GM18508 (cell line): Measurements from ENCODE around the gene JPH3.

Experiments used
- ATAC-seq: cut with Tn5 transposase; IDR thresholded peaks from one replicate; pipeline ENCODE4 v1.9.1; 2021; ENCODE audit warnings: moderate number of reproducible peaks; ENCODE audit not compliant: insufficient read depth, unreplicated experiment

Gene JPH3

DNA sequence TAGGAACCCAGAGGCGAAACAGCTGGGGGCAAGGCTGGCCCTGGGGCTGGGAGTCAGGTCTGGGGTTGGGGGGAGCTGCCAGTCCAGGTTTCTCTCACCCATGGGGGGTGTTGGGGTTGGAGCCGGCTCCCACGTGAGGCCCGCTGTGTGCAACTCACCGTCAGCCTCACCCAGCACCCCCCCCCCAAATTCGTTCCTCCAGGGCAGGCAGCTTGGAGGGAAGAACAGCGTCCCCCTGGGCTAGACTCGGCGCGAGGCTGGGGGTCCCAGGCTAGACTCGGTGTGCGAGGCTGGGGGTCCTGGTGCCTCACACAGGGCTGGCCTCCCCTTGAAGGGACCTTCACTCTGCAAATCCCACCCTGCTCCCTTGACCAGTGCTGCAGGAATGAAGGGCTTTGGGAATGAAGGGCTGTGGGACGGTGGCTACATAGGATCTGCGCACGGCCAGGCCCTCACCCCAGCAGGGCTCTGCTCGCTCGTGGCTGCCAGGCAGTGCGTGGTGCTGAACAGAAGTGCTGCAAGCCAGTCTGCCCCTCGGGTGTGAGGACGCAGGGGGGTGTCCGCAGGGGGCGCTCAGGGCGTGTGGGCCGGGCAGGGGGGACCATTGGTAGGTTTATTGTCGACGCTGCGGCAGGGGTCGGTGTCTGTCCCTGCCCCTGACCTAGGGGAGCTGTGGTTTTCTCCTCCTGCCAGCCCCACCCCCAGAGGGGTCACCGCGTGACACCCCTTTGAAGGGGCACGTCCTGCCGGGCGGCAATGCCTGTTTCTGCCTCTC, 88.8 kb downstream of the JPH3 start:
- ATAC-seq: no peak

DNA sequence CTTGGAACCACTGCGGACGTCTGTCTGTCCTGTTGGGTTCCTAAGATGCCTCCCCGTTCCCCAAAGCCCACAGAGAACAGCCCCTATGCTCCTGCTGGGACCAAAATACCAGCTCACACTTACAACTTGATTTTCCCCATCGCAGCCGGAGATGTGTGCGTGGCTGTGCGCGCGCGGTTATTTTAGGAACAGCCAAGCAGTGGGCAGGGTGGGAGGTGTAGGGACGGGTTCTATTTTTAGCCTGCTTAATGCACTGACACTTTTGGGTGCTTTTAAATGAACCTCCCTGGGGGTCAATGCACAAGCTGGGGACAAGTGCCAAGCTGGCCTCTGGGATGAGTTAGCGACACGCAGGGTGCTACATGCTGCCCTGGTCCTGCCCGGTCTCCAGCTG, 89.4 kb downstream of the JPH3 start:
- no peak for ATAC-seq

GRCh38 chr16:87692176-87692575, 89.9 kb downstream of the JPH3 start:
- no peak for ATAC-seq

- no peak for ATAC-seq
Observed at GRCh38 chr16:87692756-87693155, 90.4 kb downstream of the JPH3 start.

DNA sequence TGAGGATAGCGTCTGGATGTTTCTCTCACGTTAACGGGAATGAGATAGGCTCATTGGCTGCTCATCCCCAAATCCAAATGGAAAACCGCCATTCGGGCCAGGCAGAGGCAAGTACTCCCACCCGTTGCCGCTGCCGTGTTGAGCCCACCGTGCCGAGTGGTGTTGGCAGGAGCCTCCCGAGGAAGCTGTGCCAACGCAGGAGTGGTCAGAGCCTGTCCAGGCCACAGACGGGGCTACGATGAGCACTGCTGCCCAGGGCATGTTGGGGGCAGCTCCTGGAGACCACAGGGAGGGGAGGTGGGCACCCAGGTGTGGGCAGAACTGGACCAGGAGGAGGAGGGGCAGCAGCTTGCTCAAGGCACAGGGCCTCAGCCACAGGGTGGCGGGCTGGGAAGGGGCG, 91.5 kb downstream of the JPH3 start:
- no peak for ATAC-seq

DNA sequence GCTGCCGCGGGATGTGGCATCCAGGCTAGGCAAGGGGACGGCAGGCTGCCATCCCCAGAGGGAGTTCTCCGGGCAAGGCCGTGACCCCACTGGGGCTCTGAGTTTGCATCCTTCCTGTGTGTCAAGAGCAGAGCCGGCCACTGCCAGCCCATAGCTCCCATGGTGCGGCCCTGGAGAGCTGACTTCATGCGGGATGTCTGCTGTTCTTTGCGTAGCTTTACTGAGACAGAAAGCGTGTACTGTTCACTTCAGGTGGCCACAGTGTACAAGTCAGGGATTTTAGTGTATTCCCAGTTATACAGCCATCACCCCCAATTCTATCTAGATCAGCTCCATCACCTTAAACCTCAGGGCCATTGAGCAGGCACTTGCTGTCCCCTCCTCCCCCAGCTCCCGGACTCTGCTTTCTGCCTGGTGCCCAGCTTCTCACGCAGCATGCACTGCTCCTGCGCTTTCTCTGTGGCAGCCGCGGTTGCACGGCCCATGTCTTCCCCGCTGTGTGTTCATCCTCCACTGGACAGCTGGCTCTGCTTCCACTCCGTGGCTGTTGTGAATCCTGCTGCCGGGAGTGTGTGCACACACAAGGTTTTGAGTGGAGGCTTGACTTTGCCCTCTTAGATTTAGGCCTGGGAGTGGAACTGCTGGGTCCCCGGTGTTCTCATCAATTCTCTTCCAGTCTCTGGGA, 92.3 kb downstream of the JPH3 start:
- ATAC-seq: no peak

DNA sequence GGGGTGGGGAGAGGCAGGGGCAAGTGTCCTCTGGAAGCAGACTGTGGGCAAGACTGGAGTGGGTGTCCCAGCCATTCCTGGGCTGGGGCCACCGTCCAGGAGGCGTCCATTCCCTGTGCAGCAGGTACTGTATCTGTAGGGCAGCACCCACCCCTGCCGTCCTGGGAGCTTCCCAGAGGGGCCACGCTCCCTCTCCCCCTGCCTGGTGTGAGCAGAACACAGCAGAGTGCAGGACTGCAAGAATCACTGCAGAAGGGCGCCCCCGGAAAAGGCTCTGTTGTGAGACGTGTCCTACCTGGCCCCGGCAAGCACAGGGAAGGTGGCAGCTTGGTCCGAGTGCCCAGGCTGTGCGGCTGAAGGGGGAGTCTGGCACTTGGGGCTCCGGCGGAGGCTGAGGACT, 93.2 kb downstream of the JPH3 start:
- ATAC-seq: no peak

DNA sequence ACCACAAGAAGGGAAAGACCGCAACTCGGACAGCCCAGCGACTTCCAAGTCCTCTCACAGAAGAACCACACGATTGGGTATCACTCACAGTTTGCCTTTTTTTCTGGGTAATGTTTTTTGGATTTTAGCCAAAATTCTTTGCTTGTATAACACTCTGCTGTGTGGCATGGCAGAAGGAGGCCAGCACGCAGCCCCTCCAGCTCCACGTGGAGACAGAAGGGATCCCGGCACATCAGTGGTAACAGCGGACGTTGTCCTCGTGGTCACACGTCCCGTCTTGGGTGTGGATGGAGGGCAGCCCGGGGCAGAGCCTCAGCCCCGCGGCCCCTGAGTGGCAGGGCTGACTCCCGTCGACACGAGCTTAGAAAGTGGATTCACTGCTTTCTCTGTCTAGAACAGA, 94.4 kb downstream of the JPH3 start:
- no peak for ATAC-seq

DNA sequence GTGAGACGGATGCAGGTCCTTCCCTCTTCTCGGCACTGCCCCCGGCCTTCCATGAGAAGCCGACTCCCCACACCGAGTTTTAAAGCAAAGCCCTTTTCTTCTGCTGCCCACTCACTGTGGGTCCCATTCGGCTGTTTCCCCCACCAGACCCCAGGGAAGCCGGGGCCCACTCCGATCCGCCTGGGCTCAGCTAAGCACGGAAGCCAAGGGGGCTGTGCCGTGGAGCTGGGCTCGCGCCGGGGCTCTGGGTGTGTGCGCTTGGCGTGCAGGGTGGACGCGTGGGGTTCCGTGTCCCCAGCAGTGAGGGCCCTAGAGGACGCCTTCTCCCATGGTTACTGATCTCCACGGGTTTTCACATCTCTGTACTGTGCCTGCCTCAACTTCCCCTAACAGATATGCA, 94.9 kb downstream of the JPH3 start:
- ATAC-seq: no peak

- no peak for ATAC-seq
Observed at GRCh38 chr16:87697792-87698191, 95.5 kb downstream of the JPH3 start.

DNA sequence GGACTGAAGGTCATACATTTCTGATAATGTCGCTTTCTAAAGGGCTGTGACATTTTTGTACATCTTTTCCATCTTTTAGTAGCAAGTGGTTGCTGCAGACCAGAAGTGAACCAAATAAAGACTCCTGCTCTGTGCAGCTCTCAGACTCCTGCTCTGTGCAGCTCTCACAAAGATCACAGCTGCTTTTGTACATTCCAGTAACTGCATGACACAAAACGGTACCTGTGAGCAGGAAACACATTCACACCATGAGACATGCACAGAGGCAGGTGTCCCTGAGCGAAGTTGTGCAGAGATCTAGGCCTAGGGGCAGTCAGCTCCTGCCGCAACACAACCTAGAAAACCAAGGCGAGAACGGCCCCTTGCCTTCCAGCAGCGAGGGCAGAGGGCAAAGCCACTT, 95.9 kb downstream of the JPH3 start:
- no peak for ATAC-seq

GRCh38 chr16:87698676-87699199, 96.4 kb downstream of the JPH3 start:
- no peak for ATAC-seq

GRCh38 chr16:87700406-87701077, 98.2 kb downstream of the JPH3 start:
- ATAC-seq: no peak

DNA sequence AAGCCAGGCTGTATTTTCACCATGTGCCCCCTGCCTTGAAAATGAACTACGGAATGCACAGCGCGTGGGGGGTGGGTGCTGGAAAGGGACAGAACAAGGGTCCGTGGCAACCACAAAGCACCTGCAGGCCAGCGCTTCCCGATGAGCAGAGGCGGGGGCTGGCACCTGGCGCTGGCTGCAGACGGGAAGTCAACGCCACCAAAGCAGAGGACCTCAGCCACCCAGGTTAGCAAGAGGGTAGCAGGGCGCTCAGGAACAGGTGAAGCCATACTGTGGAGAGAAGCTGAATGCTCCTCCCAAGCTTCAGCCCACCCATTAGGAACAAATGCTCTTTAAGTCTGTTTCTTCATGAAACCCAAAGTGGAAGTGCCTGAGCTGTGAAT, 98.8 kb downstream of the JPH3 start:
- no peak for ATAC-seq

GRCh38 chr16:87701505-87701921, 99.2 kb downstream of the JPH3 start:
- no peak for ATAC-seq

- no peak for ATAC-seq
Observed at GRCh38 chr16:87702325-87702811, 100.1 kb downstream of the JPH3 start.

DNA sequence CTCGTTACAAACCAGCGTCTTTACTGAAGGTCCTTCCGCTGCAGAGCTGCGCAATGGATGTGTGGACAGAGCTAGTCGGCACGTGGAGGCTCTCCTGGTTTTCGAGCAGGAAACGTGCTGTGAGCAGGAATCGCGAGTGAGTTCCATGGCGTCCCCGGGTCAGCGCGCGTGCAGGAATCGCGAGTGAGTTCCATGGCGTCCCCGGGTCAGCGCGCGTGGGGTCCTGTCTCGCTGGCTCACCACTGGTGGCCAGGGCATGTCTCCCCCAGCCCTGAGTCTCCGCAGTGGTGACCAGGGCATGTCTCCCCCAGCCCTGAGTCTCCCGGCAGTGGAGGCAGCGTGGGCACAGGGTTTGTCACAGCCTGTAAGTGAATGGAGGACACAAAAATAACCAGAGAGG, 100.8 kb downstream of the JPH3 start:
- ATAC-seq: no peak

GRCh38 chr16:87703835-87704375, 101.6 kb downstream of the JPH3 start:
- no peak for ATAC-seq

DNA sequence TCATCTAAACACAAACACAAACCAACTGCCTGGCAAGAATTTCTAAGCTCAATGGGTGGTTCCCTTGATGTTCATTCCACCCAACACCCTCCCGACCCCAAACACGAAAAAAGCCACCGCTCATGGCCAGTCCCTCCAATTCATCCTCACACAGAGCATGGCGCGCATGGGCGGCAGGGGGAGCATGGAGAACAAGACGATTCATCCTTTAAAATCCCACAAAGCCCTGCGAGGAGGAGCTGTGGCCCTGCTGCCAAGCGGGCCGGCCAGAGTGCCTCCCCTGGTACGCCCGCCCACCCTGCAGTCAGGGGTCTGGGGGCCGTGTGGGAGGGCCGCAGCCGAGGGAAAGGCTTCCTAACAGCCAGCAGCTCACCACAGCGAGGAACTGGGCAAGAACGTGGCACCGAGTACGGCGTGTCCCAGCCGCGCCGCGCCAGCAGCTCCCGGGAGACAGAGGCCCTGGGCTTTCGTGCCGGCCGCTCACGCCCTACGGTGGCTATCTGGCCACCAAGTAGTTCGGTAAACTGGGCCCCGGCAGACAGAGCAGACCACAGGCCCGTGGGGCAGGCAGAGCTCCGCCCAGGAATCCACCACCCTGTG, 102.5 kb downstream of the JPH3 start:
- ATAC-seq: no peak

- no peak for ATAC-seq
Observed at GRCh38 chr16:87705771-87706277, 103.5 kb downstream of the JPH3 start.
